SU-DHL-6 (cell line): ENCODE measurements around the gene HEBP1.

Experiments
- EZH2phosphoT487 ChIP-seq: fragments of 200-600 bp; sonication (generic), shearing (Covaris generic); conservative IDR thresholded peaks from 2 replicates; pipeline ENCODE4 v1.6.1; 2018; ENCODE audit warnings: mild to moderate bottlenecking, antibody characterized with exemption, low read length, moderate library complexity, mixed read lengths
- TF ChIP-seq, protein P1 (sequence below): fragments of 200-600 bp; sonication (generic); IDR thresholded peaks from one replicate; pipeline ENCODE4 v1.5.1; 2017; ENCODE audit warnings: antibody characterized with exemption, mild to moderate bottlenecking, low read length, moderate library complexity; ENCODE audit not compliant: insufficient read depth, poor library complexity, severe bottlenecking

- TF ChIP-seq, protein P1, sequence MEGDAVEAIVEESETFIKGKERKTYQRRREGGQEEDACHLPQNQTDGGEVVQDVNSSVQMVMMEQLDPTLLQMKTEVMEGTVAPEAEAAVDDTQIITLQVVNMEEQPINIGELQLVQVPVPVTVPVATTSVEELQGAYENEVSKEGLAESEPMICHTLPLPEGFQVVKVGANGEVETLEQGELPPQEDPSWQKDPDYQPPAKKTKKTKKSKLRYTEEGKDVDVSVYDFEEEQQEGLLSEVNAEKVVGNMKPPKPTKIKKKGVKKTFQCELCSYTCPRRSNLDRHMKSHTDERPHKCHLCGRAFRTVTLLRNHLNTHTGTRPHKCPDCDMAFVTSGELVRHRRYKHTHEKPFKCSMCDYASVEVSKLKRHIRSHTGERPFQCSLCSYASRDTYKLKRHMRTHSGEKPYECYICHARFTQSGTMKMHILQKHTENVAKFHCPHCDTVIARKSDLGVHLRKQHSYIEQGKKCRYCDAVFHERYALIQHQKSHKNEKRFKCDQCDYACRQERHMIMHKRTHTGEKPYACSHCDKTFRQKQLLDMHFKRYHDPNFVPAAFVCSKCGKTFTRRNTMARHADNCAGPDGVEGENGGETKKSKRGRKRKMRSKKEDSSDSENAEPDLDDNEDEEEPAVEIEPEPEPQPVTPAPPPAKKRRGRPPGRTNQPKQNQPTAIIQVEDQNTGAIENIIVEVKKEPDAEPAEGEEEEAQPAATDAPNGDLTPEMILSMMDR: no peak
- no peak for TF ChIP-seq EZH2phosphoT487
These were observed at the start of gene HEBP1 for GRCh38 chr12:12999959-13000615.
